Activated CD8-positive, alpha-beta memory T cell treated with anti-CD3 and anti-CD28 coated beads, Interleukin-2, amount 50 U/mL, for 24 hours (primary cell): ENCODE data around the gene SCO1.
A peak's percentile ranks its signal among the peaks of the same experiment; 100 is the strongest.

Experiments used
- DNase-seq: peaks from one replicate; pipeline ENCODE4 v3.0.0-alpha.2; 2020; ENCODE audit errors: extremely low read depth

SCO1 gene

GRCh38 chr17:10652984-10653659 lies 44.2 kb downstream of the SCO1 start:
- no peak for DNase-seq

DNA sequence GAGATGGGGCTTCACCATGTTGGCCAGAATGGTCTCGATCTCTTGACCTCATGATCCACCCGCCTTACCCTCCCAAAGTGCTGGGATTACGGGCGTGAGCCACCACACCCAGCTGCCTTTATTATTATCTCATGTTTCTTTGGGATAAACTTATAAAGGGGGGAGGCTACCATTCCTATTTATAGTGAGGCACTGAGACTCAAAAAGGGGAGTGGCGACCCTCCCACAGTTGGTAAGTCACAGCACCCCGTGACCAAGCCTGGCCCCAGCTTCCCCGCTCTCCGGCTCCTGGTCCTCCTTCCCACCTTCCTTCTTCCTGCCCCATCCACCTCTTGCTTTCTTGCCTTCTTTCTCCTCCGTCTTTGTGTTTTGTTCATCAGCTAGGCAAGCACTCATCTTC lies 45.4 kb downstream of the SCO1 start:
- DNase-seq: no peak

DNA sequence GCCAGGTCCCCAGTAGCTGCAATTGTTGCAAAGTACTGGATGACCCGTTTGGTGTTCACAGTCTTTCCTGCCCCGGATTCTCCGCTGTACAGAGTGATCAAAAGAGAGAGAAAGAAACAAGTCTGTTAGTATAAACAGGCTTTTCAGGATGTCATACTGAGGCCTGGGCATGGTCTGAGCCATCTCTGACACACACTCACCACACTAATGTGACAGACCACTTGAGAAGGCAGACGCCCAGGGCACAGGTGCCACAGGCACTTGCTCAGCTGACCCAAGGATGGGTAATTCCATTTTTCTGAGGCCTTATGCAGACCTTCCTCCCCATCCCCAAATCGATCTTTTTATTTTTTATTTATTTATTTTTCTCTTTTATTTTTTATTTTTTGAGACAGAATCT lies 47.7 kb downstream of the SCO1 start:
- no peak for DNase-seq

GRCh38 chr17:10648956-10649355 lies 48.4 kb downstream of the SCO1 start:
- DNase-seq: no peak

DNA sequence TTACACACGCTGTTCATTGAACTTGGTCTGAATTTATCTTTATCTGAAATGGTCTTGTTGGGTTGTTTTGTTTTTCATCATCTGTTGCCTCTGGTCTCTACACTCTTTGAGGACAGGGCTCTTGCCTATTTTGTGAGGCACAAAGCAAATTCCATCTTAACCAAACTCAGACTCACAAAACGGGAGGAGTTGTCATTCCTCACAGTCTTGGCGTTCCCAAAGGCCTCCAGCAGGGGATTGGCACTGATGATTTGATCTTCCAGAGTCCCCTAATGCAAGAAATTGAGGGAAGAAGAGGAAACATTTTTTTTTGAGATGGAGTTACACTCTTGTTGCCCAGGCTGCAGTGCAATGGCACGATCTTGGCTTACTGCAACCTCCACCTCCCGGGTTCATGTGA lies 49.0 kb downstream of the SCO1 start:
- DNase-seq: no peak

DNA sequence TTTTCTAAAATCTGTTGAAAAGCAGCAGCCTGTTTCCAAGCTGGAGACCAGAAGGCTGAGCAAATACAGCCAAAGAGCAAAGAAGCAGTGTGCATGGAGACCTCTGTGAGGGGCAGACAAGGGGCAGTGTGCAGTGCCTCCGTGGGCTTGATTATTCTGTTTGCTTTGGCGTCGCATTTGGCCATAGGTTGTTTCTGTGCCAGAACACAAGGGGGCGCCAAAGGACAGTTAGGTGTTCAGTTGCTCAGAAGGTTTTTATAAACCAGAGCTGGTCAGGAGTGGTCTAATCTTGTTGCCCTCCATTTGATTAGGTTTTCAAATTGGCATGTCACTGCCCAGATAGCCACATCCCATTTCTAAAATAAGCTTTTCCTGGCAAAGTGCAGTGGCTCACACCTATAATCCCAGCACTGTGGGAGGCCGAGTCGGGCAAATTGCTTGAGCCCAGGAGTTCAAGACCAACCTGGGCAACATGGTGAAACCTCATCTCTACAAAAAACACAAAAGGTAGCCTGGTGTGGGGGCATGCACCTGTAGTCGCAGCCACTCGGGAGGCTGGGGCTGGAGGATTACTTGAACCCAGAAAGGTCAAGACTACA lies 50.8 kb downstream of the SCO1 start:
- DNase-seq: peak; percentile 46

GRCh38 chr17:10640475-10640874 lies 56.9 kb downstream of the SCO1 start:
- no peak for DNase-seq

DNA sequence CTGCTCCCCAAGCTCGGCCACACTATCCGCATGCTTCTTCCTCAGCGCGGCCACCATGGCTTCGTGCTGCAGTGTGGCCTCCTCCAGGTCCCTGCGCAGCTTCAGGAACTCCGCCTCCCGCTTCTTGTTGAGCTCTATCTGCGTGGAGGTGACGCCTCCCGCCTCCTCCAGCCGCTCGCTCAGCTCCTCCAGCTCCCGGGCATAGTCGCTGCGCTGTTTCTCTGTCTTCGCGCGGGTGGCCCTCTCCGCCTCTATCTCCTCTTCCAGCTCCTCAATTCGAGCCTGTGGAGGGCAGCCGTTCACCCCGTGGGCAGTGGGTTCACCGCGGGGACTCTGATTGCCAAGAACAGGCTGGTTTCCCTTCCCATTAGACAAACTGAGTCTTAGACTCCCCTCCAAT lies 59.2 kb downstream of the SCO1 start:
- no peak for DNase-seq

DNA sequence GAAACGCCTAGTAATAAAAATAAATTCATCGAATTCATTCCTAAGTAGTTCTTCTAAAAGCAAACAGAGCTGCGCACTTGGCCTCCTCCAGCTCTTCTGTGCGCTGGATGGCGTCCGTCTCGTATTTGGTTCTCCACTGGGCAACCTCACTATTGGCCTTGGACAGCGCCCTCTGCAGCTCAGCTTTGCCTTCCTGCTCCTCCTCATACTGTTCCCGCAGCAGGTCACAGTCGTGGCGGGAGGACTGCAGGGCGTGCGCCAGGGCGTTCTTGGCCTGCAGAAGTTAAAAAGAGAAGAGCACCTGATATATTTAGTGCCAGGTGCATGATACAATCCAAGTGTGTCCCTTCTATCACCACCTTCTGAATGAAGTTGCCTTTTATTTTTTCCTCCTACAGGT lies 62.0 kb downstream of the SCO1 start:
- no peak for DNase-seq

GRCh38 chr17:10633738-10634379 lies 63.5 kb downstream of the SCO1 start:
- DNase-seq: no peak

DNA sequence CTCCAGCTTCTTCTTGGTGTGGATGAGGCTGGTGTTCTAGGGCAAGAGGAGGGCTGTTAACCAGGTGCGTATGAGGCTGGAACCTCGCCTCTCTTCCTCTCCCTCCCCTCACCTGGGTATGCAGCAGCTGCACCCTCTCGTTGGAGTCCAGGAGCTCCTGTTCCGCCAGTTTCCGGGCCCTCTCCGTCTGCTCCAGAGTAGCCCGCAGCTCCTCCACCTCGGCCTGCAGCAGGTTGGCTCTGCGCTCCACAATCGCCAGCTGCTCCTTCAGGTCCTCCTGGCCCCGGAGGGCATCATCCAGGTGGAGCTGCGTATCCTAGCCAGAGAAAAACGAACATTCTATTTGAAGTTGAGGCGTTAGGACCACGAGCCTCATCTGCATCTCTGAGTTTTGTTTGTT lies 65.6 kb downstream of the SCO1 start:
- no peak for DNase-seq

GRCh38 chr17:10631048-10631700 lies 66.2 kb downstream of the SCO1 start:
- no peak for DNase-seq

DNA sequence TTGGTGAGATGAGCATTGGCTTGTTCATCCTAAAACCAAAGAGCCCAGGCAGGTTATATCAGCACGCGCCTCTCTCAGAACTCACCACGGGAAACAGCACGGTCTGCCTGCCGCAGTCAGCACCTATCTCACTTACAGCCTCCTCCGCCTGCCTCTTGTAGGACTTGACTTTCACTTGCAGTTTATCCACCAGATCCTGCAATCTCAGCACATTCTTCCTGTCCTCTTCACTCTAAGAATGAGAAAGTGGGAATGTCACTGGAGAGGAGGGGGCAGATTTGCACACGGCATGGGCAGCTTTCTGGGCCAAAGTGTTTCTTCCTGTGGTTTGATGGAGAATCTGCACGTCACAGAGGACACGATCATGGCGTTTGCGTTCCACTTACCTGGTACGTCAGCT lies 67.6 kb downstream of the SCO1 start:
- DNase-seq: no peak

DNA sequence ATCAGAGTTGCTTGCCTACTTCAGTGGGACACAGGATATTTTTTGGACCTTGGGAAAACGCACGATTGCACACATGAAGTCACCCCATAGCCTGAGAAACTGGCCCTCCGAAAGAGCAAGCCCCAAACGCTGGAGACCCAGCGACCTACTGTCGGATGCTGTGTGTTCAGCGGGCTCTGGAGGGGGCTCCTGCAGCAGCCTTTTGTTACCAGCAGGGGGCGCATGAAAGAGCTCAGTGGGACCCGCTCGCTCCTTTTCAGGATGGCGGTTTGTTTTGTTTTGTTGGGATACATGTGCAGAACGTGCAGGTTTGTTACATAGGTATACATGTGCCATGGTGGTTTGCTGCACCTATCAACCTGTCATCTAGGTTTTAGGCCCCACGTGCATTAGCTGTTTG lies 68.6 kb downstream of the SCO1 start:
- no peak for DNase-seq

DNA sequence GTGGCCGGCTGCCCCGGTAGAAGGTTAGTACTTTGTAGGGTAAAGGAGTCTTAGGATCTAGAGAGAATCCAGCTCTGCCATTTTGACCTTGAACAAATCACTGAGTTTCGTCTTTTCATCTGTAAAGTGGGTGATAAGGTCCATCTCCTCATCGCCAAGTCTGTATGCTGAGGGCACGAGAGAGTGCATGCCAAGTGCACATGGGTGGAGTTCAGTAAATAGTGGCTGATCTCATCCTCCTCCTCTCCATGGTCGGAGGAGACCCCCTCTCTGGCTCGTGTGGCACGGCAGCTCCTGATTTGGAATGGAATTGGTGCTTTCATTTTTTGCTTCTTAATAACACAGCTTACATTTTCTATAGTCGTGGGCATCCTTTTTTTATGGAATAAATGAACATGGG lies 70.9 kb downstream of the SCO1 start:
- DNase-seq: no peak

GRCh38 chr17:10624969-10625368 lies 72.4 kb downstream of the SCO1 start:
- no peak for DNase-seq

DNA sequence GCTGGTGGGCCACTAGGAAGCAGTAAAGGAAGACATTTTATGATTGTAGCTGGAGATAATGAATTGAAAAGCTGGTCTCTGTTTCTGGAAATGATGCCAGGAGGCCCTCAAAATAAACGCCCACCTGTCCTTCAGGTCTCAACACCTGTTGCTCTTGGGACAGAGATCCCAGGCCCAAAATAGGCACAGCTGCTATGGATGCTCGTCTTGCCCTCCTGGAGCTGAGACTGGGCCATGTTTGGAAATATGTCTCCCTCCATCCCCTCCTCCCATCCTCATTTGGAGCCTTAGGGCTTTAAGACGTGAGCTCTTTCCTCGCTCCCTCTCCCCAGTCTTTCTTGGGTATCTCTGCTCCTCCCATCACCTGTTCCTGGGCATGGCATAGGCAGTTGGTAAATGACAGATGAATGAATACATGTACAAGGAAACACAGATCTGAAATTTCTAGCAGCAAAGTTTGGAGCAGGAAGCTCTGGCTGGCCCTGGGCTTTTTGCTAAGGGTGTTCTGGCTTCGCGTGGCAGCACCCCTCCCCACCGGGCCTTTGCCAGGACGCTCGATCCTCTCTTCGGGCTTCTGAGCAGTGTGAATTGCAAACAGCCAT lies 73.5 kb downstream of the SCO1 start:
- DNase-seq: no peak

DNA sequence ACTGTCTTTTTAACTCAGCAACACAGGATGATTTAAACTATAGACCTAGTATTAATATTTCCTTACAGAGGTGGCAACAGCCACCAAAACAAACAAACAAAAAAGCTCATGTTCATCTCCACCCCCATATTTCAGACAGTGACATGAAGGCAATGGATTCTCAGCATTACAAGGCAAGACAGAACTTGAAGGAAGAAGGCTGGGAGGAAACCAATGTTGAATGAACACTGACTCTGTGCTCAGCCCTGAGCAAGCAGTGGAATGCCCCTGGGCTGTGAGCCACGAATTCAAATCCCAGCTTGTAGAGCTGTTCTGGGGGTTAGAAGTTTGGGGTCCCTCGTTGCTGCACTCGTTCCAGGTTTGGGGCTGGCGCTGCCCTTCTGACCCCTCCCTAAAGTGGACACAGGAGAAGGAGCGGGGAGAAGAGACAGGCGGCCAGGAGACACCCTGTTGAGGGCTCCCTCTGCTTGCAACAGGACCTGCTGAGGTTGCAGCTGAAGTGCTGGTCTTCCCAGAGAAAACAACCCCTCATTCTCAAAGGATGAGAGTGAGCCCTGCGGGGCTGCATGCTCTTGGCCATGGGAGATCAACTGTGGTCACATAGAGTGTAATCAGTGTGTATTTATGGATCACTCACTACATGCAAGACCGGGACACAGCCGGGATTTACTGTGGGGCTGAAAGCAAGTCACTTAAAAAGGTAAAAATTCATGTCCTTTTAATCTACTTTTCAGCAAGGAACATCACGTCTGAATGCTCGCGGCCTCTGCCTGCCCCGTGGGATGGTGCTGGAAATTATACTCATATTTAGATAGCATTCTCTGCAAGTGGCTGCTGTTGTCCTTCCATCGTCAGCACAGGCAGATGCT lies 74.5 kb downstream of the SCO1 start:
- DNase-seq: no peak
